Astrocyte of the spinal cord (primary cell): ENCODE results near the gene LY86.
"Not testable (repeated sequence)": the region's sequence is repeated elsewhere in the genome, so short reads cannot be mapped to it uniquely, and the experiment has no call there.

Experiments
- DNase-seq: peaks from one replicate; pipeline ENCODE4 v3.0.0; 2011; ENCODE audit warnings: low read depth, low spot score
- H3K4me3 ChIP-seq: 2 replicates; pipeline ENCODE4 v1.5.1; 2011; ENCODE audit warnings: low read depth, mild to moderate bottlenecking, low read length, moderate library complexity
- in situ Hi-C: cut with HindIII; loops from 2 replicates; pipeline ENCODE4 v1.10.0; 2017; ENCODE audit warnings: low sequenced_read_pairs
- TF ChIP-seq, protein P1 (sequence below): IDR thresholded peaks from 2 replicates; pipeline ENCODE4 v1.5.1; 2012; ENCODE audit warnings: low read depth, mild to moderate bottlenecking, low read length, inconsistent platforms

The LY86 gene

DNA sequence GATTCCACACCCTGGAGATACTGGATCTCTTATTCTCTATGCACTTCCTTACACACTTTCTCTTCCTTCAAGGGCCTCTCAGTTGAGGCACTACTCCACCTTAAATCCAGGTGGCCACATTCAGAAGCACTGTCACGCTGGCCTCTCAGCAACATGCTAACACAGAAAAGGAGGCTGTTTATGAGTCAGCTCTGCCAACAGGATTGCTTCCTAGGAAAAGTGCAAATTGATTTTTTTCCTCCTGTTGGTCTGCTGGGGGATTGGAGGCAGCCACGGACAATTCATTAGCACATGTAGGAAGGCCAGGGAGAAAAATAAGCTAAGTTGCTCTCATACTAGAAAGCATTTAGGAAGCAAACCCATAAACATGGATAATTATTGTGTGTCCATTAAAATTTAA is 20.9 kb downstream of the LY86 start:
- in situ Hi-C loops: no loop called here
- TF ChIP-seq, protein P1, sequence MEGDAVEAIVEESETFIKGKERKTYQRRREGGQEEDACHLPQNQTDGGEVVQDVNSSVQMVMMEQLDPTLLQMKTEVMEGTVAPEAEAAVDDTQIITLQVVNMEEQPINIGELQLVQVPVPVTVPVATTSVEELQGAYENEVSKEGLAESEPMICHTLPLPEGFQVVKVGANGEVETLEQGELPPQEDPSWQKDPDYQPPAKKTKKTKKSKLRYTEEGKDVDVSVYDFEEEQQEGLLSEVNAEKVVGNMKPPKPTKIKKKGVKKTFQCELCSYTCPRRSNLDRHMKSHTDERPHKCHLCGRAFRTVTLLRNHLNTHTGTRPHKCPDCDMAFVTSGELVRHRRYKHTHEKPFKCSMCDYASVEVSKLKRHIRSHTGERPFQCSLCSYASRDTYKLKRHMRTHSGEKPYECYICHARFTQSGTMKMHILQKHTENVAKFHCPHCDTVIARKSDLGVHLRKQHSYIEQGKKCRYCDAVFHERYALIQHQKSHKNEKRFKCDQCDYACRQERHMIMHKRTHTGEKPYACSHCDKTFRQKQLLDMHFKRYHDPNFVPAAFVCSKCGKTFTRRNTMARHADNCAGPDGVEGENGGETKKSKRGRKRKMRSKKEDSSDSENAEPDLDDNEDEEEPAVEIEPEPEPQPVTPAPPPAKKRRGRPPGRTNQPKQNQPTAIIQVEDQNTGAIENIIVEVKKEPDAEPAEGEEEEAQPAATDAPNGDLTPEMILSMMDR: no peak
- no peak for DNase-seq
- H3K4me3 ChIP-seq: no peak overlapping the region

- in situ Hi-C loops: no loop called here
- H3K4me3 ChIP-seq: no peak overlapping the region
- TF ChIP-seq, protein P1: no peak
- no peak for DNase-seq
Observed at GRCh38 chr6:6610031-6610591, 21.6 kb downstream of the LY86 start.

GRCh38 chr6:6611486-6611885 is 23.0 kb downstream of the LY86 start:
- DNase-seq: no peak
- H3K4me3 ChIP-seq: no peak overlapping the region
- TF ChIP-seq, protein P1: no peak
- in situ Hi-C loops: no loop called here

GRCh38 chr6:6612308-6612707 is 23.8 kb downstream of the LY86 start:
- in situ Hi-C loops: no loop called here
- H3K4me3 ChIP-seq: no peak overlapping the region
- no peak for DNase-seq
- TF ChIP-seq, protein P1: no peak

GRCh38 chr6:6613103-6613718 is 24.7 kb downstream of the LY86 start:
- in situ Hi-C loops, DNase-seq, H3K4me3 ChIP-seq: not testable (repeated sequence)

- in situ Hi-C loops: no loop called here
- H3K4me3 ChIP-seq: no peak overlapping the region
- DNase-seq: no peak
Observed at GRCh38 chr6:6614096-6614982, 25.8 kb downstream of the LY86 start.

More at GRCh38 chr6:6614096-6614982, 25.8 kb downstream of the LY86 start:
- TF ChIP-seq, protein P1: no peak
